CD4-positive, alpha-beta T cell treated with Interleukin-15 for 1 hour (primary cell): Measurements from ENCODE around the gene SF3B6.
"Not testable (repeated sequence)": the region's sequence is repeated elsewhere in the genome, so short reads cannot be mapped to it uniquely, and the experiment has no call there.

Experiments used
- DNase-seq: peaks from one replicate; pipeline ENCODE4 v3.0.0-alpha.2; 2020

The SF3B6 gene, protein sequence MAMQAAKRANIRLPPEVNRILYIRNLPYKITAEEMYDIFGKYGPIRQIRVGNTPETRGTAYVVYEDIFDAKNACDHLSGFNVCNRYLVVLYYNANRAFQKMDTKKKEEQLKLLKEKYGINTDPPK

DNA sequence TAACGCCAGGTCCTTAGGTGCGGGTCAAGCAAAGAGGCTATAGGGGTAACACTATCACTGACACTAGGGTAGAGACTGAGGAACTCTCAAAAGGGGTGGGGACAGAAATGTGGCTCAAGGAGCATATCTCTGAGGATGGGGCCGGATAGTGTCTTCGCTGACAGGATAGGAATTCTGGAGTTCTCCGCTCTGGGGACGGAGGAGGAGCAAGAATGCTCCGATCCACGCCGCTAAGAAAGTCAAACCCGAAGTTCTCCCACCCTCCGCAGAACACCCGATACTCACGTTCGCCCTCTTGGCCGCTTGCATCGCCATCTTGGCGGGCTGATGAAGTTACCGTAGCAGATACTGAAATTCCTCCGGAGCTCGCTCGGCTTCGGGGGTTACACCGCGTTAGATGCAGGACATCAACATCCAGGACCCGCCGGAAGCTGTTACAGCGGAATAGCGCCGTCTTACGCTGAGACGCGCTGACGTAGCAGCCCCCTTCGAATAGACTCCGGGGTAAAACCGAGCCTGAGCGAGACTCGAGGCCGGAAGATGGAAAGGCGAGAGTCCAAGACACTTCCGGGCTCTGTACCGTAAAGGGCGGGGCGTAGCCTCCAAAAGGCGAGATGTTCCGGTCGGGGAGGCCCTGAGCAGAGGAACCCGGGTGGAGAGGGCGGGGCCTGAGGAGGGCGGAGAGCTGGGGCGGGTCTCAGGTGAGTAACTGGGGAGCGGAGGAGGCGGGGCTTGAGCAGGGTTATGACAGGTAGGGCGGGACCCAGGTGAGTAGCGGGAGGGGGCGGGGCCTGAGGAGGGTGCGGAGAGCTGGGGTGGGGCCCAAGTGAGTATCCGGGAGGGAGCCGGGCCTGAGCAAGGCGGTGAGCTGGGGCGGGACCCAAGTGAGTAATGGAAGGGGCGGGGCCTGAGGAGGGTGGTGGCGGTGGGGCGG, at the start of gene SF3B6:
Gene SF3B6 (minus strand): TSS at position 412 of the 934 bp plus-strand sequence. CDS start 97 bp downstream, at position 315.
- peak; percentile 100 for DNase-seq

DNA sequence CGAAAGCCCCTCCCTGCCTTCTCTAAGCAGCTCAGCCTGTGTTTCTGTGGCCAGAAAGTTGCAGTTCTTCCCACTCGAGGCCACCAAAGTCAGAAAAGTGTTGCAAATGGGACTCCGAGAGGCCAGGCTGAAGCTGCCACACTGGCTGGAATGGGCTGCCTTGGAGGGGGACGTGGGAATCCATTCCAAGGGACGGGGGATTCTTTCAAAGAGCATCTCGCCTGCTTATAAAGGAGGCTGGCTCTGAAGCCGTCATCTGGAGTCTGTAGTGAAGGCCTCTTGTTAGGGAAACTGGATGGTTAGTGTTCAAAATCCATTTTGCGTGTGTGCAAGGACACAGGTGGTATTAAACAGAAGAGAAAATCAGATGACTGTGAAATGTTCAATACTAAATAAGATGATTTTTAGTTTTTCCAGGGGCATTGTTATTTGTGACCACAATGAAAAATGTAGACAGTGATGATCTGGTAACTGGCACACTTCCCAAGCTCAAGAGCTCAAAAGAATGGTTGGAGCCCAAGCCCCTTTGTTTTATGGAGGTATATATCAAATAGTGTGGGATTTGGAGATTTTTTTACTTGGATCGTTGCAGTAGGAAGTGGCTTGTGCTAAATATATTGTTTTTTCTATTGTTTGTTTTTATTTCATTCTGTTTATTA, 47.9 kb upstream of the SF3B6 start:
- DNase-seq: no peak

DNA sequence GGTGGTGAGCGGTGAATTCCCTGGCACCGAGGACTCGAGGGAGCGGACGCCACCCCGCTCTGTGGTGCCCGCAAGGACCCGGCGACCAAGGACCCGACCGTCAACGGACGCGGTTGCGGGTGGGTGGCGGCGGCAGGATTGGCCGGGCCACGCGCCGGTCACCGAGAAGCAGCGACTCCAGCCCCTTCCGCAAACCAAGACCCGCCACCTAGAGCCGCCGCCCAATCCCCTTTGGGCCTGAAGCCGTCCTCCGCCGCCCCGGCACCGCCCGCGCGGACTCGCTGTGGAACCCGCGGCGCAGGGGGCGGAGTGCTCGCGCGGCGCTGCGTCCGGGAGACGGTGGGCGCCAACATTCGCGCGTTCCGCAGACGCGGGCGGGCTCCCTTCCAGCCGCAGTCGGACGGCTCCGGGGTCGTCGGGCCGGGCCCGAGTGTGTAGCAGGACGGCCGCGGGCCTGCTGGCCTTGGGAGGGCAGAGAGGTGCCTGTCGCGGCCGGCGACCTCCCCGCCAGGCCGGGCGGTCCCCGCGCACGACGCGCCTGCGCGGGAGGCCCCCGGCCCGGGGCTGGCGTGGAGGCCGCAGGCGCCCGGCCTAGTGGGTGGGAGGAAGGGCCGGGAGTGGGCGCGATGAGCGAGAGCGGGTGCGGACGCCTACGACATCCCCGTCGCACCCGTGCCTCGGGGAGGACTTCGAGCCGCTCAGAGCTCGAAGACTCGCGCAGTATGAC, 47.2 kb upstream of the SF3B6 start, which contains the start of the genes FAM228B and PFN4:
Gene FAM228B (plus strand): TSS at position 275 of the 727 bp plus-strand sequence. CDS start 893 bp downstream, outside the sequence.
Gene PFN4 (minus strand): TSS at position 140 of the 727 bp plus-strand sequence. CDS start 799 bp downstream, outside the sequence.
- DNase-seq: peak; percentile 70

DNA sequence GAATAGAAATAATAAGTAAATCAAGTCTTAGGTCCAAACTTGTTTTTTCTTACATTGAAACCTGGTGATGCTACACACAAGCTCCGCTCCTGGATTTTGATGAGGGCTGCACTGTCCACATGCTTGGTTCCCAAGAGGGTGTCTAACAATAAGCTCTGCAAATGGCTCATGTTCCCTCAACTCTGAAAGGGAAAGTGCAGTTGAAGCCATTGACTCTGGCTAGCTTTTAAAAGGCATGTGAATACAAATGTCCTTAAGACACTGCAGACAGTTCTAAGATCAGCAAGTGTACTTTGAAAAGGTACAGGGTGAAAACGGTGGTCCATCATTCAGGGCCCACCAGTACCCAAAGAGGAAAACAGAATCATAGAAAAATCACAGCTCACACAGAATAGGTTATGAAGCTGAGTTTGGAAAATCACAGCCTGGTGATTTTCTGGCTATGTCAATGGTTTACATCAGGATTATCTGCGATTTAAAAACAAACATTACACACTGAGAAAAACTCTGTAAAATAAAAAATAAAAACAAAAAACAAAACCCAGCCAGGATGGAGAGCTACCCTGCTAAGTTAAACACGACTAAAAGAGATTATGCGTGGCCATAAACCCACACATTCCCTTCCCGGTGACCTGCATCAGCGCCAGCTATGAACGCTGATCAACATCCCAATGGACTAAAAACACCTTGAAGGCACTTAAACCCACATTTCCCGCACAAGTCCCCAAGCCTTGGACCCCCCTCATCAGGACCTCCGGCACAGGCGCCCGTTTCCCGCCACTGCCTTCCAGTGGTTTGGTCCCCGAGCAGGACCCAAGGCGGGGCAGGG, 46.5 kb upstream of the SF3B6 start:
- no peak for DNase-seq

- DNase-seq: no peak
These were observed 45.3 kb upstream of the SF3B6 start for GRCh38 chr2:24121469-24121868.

GRCh38 chr2:24121066-24121465, 44.9 kb upstream of the SF3B6 start:
- no peak for DNase-seq

DNA sequence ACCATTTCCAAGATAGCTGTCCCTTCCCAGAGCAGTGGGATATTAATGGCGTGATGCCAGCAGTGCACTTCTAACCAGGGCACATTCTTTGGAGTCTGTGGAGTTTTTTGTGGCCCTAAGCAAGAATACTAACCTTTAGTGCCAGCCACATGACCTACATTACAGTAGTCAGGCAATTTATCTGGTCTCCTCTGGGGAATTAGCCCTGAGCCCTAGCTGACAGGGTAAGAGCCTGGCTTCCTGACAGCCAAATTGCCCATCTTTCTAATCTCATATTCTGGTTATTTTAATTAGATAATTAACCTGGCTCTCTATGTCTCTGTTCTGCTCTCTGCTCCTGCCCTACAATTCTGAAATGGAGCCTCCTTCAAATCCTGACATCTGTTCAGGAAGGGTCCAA, 41.8 kb upstream of the SF3B6 start:
- DNase-seq: no peak

DNA sequence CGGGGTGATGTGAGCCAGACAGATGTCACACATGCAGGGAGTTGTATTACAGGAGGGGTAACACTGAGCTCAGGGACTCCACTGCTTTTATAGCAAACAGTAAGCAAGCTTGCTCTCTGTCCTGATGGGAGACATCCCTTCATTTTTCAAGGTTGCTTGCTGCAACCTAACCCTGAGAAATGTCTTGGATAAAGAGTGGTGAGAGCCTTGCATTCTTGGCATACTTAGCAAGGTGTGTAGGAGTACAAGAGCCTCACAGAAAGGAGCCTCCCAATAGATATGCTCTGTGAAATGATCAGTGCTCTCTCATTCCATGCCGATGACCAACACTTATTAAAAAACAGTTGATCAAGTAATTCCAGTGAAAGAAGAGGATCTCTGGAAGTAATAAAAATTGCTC, 38.9 kb upstream of the SF3B6 start:
- DNase-seq: no peak

GRCh38 chr2:24111407-24111901, 35.3 kb upstream of the SF3B6 start:
- no peak for DNase-seq

DNA sequence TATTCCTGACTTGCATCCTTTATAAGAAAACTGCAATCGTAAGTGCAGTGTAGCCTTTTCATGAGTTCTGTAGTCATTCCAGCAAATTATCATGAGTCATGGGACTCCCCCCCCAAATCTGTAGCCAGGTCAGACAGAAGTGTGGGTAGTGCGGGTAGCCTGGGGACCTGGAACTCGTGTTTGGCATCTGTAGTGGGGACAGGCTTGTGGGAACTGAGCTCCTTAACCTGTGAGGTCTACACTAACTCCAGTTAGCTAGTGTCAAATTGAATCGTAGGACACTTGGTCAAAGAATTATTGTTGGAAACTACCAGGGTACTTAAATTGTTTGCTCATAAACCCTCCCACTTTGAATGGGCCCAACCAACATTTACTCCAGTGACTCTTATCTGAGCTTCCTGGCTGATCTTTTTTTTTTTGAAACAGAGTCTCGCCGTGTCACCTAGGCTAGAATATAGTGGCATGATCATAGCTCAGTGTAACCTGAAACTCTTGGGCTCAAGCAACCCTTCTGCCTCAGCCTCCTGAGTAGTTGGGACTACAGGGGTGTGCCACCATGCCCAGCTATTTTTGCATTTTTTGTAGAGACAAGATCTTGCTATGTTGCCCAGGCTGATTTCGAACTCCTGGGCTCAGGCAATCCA, 34.7 kb upstream of the SF3B6 start:
- no peak for DNase-seq

DNA sequence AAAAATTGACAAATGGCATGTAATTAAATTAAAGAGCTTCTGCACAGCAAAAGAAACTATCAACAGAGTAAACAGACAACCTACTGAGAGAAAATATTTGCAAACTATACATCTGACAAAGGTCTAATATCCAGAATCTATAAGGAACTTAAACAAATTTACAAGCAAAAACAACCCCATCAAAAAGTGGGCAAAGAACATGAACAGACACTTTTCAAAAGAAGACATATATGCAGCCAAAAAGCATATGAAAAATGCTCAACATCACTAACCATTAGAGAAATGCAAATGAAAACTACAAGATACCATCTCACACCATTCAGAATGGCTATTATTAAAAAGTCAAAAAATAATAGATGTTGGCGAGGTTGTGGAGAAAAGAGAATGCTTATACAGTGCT, 33.3 kb upstream of the SF3B6 start:
- DNase-seq: not testable (repeated sequence)

DNA sequence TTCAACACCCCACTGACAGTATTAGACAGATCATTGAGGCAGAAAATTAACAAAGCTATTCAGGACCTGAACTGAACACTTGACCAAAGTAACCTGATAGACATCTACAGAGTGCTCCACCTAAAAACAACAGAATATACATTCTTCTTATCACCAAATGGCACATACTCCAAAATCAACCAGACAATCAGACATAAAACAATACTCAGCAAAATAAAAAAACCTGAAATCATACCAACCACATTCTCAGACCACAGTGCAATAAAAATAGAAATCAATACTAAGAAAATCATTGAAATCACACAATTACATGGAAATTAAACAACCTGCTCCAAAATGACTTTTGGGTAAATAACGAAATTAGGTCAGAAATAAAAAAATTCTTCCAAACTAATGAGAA, 31.2 kb upstream of the SF3B6 start:
- DNase-seq: no peak

GRCh38 chr2:24106786-24107185, 30.7 kb upstream of the SF3B6 start:
- no peak for DNase-seq

DNA sequence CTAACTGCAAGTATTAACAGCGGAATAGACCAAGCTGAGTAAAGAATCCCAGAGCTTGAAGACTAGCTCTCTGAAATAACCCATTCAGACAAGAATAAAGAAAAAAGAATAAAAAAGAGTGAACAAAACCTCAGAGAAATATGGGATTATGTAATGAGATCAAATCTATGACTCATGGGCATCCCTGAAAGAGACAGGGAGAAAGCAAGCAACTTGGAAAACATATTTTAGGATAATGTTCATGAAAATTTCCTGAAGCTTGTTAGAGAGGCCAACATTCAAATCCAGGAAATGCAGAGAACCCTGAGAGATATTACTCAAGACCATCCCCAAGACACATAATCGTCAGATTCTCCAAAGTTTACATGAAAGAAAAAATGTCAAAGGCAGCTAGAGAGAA, 29.7 kb upstream of the SF3B6 start:
- no peak for DNase-seq

DNA sequence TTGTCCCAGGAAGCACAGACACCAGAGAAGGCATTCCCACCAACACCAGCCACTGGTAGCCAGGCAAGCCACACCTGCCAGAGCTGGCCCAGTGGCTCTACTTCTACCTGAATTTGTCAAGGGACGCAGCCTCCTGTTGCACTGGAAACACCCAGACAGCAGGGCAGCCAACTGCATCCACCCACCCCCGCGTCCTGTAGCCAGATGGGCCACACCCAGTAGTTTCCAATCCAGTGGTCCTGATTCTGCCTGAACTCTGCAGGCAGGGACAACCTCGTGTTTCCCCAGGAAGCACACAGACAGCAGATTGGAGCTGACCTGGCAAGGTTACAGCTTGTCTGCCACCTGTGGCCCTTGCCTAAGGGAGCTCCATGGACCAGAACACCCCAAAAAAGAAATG, 28.8 kb upstream of the SF3B6 start:
- no peak for DNase-seq

GRCh38 chr2:24104110-24104650, 28.1 kb upstream of the SF3B6 start:
- DNase-seq: no peak

DNA sequence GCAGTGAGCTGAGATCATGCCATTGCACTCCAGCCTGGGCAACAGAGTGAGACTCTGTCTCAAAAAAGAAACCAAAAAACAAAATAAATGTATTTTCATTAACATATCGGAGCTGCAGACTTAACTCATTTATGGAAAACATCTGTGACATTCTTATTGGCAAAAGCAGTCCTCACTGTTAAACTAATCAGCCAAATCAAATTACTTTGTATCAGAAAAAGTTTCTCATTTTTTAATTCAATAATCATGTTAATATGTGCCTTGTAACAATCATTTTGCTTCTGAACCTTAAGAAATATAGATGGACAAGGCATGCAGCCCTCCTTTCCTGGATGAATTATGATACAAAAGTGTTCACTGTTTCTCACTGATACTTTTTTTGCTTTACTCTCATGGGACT, 26.6 kb upstream of the SF3B6 start:
- DNase-seq: no peak

DNA sequence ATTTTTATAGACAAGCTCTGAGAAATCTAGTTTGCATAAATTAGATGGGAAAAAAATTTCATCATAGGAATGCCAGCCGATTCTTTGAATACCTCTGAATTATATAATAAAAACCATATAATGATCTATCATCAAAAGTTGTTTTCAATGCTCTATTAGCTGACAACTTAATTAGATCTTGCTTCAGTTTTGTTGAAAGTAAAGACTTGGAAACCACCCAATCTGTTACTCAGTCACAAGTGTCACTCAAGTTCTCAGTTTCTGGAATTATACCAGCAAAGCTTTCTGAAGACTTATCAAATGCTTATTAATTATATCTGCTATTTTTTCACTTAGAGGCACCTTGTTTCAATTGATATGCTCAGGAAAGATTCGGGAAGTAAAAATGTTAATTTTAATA, 25.9 kb upstream of the SF3B6 start:
- DNase-seq: no peak

DNA sequence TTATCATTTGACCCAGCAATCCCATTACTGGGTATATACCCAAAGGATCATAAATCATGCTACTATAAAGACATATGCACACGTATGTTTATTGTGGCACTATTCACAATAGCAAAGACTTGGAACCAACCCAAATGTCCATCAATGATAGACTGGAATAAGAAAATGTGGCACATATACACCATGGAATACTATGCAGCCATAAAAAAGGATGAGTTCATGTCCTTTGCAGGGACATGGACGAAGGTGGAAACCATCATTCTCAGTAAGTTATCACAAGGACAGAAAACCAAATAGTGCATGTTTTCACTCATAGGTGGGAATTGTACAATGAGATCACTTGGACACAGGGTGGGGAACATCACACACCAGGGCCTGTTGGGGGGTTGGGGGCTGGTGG, 24.6 kb upstream of the SF3B6 start:
- DNase-seq: not testable (repeated sequence)

DNA sequence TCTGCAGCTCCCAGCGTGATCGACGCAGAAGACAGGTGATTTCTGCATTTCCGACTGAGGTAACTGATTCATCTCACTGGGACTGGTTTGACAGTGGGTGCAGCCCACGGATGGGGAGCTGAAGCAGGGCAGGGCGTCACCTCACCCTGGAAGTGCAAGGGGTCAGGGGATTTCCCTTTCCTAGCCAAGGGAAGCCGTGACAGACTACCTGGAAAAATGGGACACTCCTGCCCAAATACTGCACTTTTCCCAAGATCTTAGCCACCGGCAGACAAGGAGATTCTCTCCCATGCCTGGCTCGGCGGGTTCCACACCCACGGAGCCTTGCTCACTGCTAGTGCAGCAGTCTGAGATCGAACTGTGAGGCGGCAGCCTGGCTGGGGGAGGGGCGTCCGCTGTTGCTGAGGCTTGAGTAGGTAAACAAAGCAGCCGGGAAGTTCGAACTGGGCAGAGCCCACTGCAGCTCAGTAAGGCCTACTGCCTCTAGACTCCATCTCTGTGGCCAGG, 19.1 kb upstream of the SF3B6 start:
- DNase-seq: not testable (repeated sequence)

DNA sequence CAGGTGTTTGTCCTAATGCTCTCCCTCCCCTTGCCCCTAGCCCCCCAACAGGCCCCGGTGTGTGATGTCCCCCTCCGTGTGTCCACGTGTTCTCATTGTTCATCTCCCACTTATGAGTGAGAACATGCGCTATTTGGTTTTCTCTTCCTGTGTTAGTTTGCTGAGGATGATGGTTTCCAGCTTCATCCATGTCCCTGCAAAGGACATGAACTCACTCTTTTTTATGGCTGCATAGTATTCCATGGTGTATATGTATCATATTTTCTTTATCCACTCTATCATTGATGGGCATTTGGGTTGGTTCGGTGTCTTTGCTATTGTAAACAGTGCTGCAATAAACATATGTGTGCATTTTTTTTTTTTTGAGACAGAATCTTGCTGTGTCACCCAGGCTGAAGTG, 17.1 kb upstream of the SF3B6 start:
- not testable (repeated sequence) for DNase-seq
